GM23338 (cell line): ENCODE data around the gene NRP1. TPM values are rescaled to one million over a fixed set of nuclear protein-coding genes. Genes with fewer than 3 reads are reported as not detected.

Source experiments
- ATAC-seq: fragments of 200-7000 bp; cut with Tn5 transposase; 3 replicates; pipeline ENCODE4 v1.9.1; 2020
- DNase-seq: peaks from one replicate; pipeline ENCODE4 v3.0.0-alpha.2; 2015; ENCODE audit warnings: low spot score
- H2AFZ ChIP-seq: fragments of 200-600 bp; sonication (generic); 2 replicates; pipeline ENCODE4 v1.8.0; 2016; ENCODE audit warnings: antibody characterized with exemption, mild to moderate bottlenecking, moderate library complexity
- H3F3A ChIP-seq: fragments of 200-600 bp; sonication (generic); replicated peaks from 2 replicates; pipeline ENCODE4 v1.8.0; 2017; ENCODE audit warnings: antibody characterized with exemption, mixed run types, low read depth
- H3K27ac ChIP-seq: fragments of 200-600 bp; sonication (generic); 2 replicates; pipeline ENCODE4 v1.6.1; 2016; ENCODE audit warnings: low read depth
- H3K27me3 ChIP-seq: fragments of 200-600 bp; sonication (generic); 2 replicates; pipeline ENCODE4 v1.8.0; 2016; ENCODE audit warnings: mild to moderate bottlenecking, mixed run types, moderate library complexity; ENCODE audit not compliant: insufficient read depth
- H3K36me3 ChIP-seq: fragments of 200-600 bp; sonication (generic); 2 replicates; pipeline ENCODE4 v1.8.0; 2016; ENCODE audit warnings: mild to moderate bottlenecking; ENCODE audit not compliant: insufficient read depth
- H3K4me1 ChIP-seq: fragments of 200-600 bp; sonication (generic); 2 replicates; pipeline ENCODE4 v1.8.0; 2016; ENCODE audit warnings: mild to moderate bottlenecking, moderate library complexity; ENCODE audit not compliant: insufficient read depth
- H3K4me2 ChIP-seq: fragments of 200-600 bp; sonication (generic); 2 replicates; pipeline ENCODE4 v1.7.1; 2017; ENCODE audit warnings: mixed run types
- H3K4me3 ChIP-seq: fragments of 200-600 bp; sonication (generic); 2 replicates; pipeline ENCODE4 v1.6.1; 2016; ENCODE audit warnings: mixed run types
- H3K79me2 ChIP-seq: fragments of 200-600 bp; sonication (generic); replicated peaks from 2 replicates; pipeline ENCODE4 v1.8.0; 2017; ENCODE audit warnings: mild to moderate bottlenecking; ENCODE audit not compliant: insufficient read depth
- H3K9me2 ChIP-seq: fragments of 200-600 bp; sonication (generic); 2 replicates; pipeline ENCODE4 v1.8.0; 2017; ENCODE audit not compliant: insufficient read depth
- H4K20me1 ChIP-seq: fragments of 200-600 bp; sonication (generic); replicated peaks from 2 replicates; pipeline ENCODE4 v1.8.0; 2017; ENCODE audit warnings: mild to moderate bottlenecking; ENCODE audit not compliant: insufficient read depth
- H3K27ac Mint-ChIP-seq: 2 replicates; pipeline ENCODE4 v1.8.0; 2020; ENCODE audit warnings: inconsistent platforms, mild to moderate bottlenecking, moderate library complexity, mixed read lengths
- H3K27me3 Mint-ChIP-seq: 3 replicates; pipeline ENCODE4 v1.8.0; 2022; ENCODE audit warnings: low read depth, mild to moderate bottlenecking, moderate library complexity, mixed read lengths, inconsistent platforms; ENCODE audit not compliant: insufficient read depth, poor library complexity
- H3K36me3 Mint-ChIP-seq: 3 replicates; pipeline ENCODE4 v1.8.0; 2021; ENCODE audit warnings: low read depth, mild to moderate bottlenecking, inconsistent platforms, moderate library complexity, mixed read lengths
- H3K4me1 Mint-ChIP-seq: 3 replicates; pipeline ENCODE4 v1.8.0; 2020; ENCODE audit warnings: mild to moderate bottlenecking, inconsistent platforms, mixed read lengths
- H3K4me3 Mint-ChIP-seq: 3 replicates; pipeline ENCODE4 v1.8.0; 2021; ENCODE audit warnings: moderate library complexity, mild to moderate bottlenecking, inconsistent platforms, mixed read lengths
- H3K9me3 Mint-ChIP-seq: 3 replicates; pipeline ENCODE4 v1.8.0; 2020; ENCODE audit warnings: moderate library complexity, mild to moderate bottlenecking, inconsistent platforms, mixed read lengths
- CTCF ChIP-seq, 2 experiments: fragments of 200-600 bp in 1 of 2; sonication (generic) in 1 of 2; conservative IDR thresholded peaks; 2 replicates each; pipeline versions ENCODE4 v1.5.1 to v1.6.1; 2016 to 2017; ENCODE audit warnings: antibody characterized with exemption in 2 of 2, low read depth in 2 of 2, mild to moderate bottlenecking in 2 of 2, moderate library complexity in 1 of 2
- ETS1 ChIP-seq: IDR thresholded peaks from 2 replicates; pipeline ENCODE4 v1.6.1; 2016; ENCODE audit warnings: antibody characterized with exemption
- EZH2phosphoT487 ChIP-seq: fragments of 200-600 bp; sonication (generic); IDR thresholded peaks from one replicate; pipeline ENCODE4 v1.8.1; 2018; ENCODE audit warnings: antibody characterized with exemption; ENCODE audit not compliant: unreplicated experiment
- NANOG ChIP-seq: IDR thresholded peaks from 2 replicates; pipeline ENCODE4 v1.6.1; 2016; ENCODE audit warnings: antibody characterized with exemption, borderline replicate concordance
- POLR2AphosphoS5 ChIP-seq: IDR thresholded peaks from 2 replicates; pipeline ENCODE4 v1.6.1; 2016; ENCODE audit warnings: antibody characterized with exemption, low read depth
- REST ChIP-seq: IDR thresholded peaks from one replicate; pipeline ENCODE4 v1.6.1; 2018; ENCODE audit warnings: antibody characterized with exemption; ENCODE audit not compliant: unreplicated experiment
- STAT1 ChIP-seq: IDR thresholded peaks from one replicate; pipeline ENCODE4 v1.6.1; 2016; ENCODE audit warnings: antibody characterized with exemption; ENCODE audit not compliant: unreplicated experiment
- ZNF114 ChIP-seq: fragments of 250-450 bp; sonication (Bioruptor Pico); IDR thresholded peaks from 2 replicates; pipeline ENCODE4 v1.5.0; 2020; ENCODE audit warnings: mild to moderate bottlenecking, moderate library complexity
- polyA plus RNA-seq: library from polyadenylated mRNA; unstranded; fragments of >200 nt; fragmentation: Nextera tagmentation; extraction: Ambion mirVana; gene quantifications from 2 replicates; pipeline ENCODE4 v1.2.1, GENCODE V29; 2016
- total RNA-seq: library from RNA; depleted of rRNA; stranded (reverse); fragments of >200 nt; shearing (Covaris generic); gene quantifications from 2 replicates; pipeline ENCODE4 v1.2.3, GENCODE V29; 2014

NRP1 gene
- total and polyA plus RNA-seq, 2 experiments from 2014 or later, result 2.9 to 3.5 TPM

- no peaks in the 10 kb centered on the region for H4K20me1 ChIP-seq
- no peaks in the 10 kb centered on the region for H3K79me2 ChIP-seq
- peaks cover 10% of the 10 kb centered on the region; the same call in 1 of the 2 replicates for H3K9me2 ChIP-seq
- no peaks in the 10 kb centered on the region for H3K36me3 ChIP-seq
- H3K27ac Mint-ChIP-seq, result no peak overlapping the region
- H2AFZ ChIP-seq, result no peak overlapping the region
- no peaks in the 10 kb centered on the region for H3K36me3 Mint-ChIP-seq
- no peak overlapping the region for H3K27ac ChIP-seq
- DNase-seq (no peak), ATAC-seq (no peak)
- no peaks in the 10 kb centered on the region; the same call in 2 of the 3 replicates for H3K9me3 Mint-ChIP-seq
- no peaks in the 10 kb centered on the region for H3F3A ChIP-seq
- no peaks in the 10 kb centered on the region for H3K27me3 ChIP-seq
- TF ChIP-seq ETS1 (no peak), STAT1 (no peak)
- no peak overlapping the region for H3K4me3 Mint-ChIP-seq
- peaks cover 2% of the 10 kb centered on the region for H3K27me3 Mint-ChIP-seq
- H3K4me1 ChIP-seq, result peaks cover 7% of the 10 kb centered on the region
- H3K4me2 ChIP-seq, result no peak overlapping the region
- no peak overlapping the region for H3K4me3 ChIP-seq
- peaks cover 12% of the 10 kb centered on the region; the same call in 2 of the 3 replicates for H3K4me1 Mint-ChIP-seq
Observed at GRCh38 chr10:33153968-33154327, 180.5 kb downstream of the NRP1 start.

- no peaks in the 10 kb centered on the region; the same call in 2 of the 3 replicates for H3K9me3 Mint-ChIP-seq
- TF ChIP-seq CTCF (conservative IDR thresholded peaks at IDR 0.05; ENCODE audit: low read depth in 2 of 2), result no peak
- no peak for TF ChIP-seq POLR2AphosphoS5
- no peak for TF ChIP-seq NANOG
- TF ChIP-seq REST, result no peak
- TF ChIP-seq ETS1, result no peak
- no peak for TF ChIP-seq ZNF114 (CRISPR knock-in tag)
- TF ChIP-seq EZH2phosphoT487, result no peak
- no peak for TF ChIP-seq STAT1
Observed at GRCh38 chr10:33153251-33153967, 181.1 kb downstream of the NRP1 start.

More at GRCh38 chr10:33153251-33153967, 181.1 kb downstream of the NRP1 start:
- peaks cover 2% of the 10 kb centered on the region for H3K27me3 Mint-ChIP-seq
- Histone ChIP-seq H4K20me1 (no peaks in the 10 kb centered on the region), H3K27ac (no peak overlapping the region), H2AFZ (no peak overlapping the region), H3K79me2 (no peaks in the 10 kb centered on the region), H3F3A (no peaks in the 10 kb centered on the region), H3K36me3 (no peaks in the 10 kb centered on the region), H3K4me3 (no peak overlapping the region), H3K4me2 (no peak overlapping the region), H3K4me1 (peaks cover 7% of the 10 kb centered on the region), H3K27me3 (no peaks in the 10 kb centered on the region), H3K9me2 (peaks cover 10% of the 10 kb centered on the region; the same call in 1 of the 2 replicates)
- no peaks in the 10 kb centered on the region for H3K36me3 Mint-ChIP-seq
- H3K4me3 Mint-ChIP-seq, result no peak overlapping the region
- H3K27ac Mint-ChIP-seq, result no peak overlapping the region
- H3K4me1 Mint-ChIP-seq, result peaks cover 12% of the 10 kb centered on the region; the same call in 2 of the 3 replicates
- ATAC-seq (no peak), DNase-seq (no peak)
